Measurements from ENCODE around the gene INPP5D. TPM values are rescaled to one million over a fixed set of nuclear protein-coding genes. Genes with fewer than 3 reads are reported as not detected.

Gene INPP5D
- total RNA-seq, 1 experiment from 2014 or later = 17.2 TPM

DNA sequence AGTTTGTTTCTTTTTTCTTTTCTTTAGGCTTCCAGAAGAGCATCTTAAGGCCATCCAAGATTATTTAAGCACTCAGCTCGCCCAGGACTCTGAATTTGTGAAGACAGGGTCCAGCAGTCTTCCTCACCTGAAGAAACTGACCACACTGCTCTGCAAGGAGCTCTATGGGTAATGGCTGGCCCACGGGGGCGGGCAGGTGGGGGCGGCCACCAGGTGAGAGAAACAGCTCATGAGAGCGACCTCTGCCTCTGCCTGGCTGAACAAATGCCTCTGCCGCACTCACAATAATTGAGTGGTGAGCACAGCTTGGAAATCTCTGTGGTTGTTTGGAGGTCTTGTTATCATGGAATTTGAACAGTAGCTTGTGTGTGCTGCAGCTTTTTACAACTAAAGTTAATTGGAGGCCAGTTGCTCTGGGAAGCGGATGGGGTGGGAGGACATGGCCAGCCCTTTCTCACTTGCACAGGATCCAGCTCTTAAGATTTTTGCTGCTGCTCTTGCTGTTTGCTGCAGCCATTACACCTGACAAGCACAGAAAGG, 70.4 kb downstream of the INPP5D start:
- ChIA-PET POLR2A (no interaction called here), CTCF (interaction anchor here (0.8 to 2.9 kb wide), 10 partner anchors 8 to 287 kb away, joined by 3 to 25 read pairs (median 4); partner anchors contain the start of gene ATG16L1)
- peaks cover 26% of the 10 kb centered on the region for H3K4me1 Mint-ChIP-seq
- peak overlapping the region; percentile 74 for H3K27ac Mint-ChIP-seq
- peaks cover under 1% of the 10 kb centered on the region; the same call in 1 of the 2 replicates for H3K36me3 Mint-ChIP-seq
- no peak for DNase-seq (ENCODE audit: low spot score)
- peaks cover under 1% of the 10 kb centered on the region; the same call in 1 of the 2 replicates for H3K9me3 Mint-ChIP-seq
- no peak overlapping the region for H3K4me3 Mint-ChIP-seq
- no peak for TF ChIP-seq USF2 (CRISPR knock-in tag; IDR thresholded peaks at IDR 0.05)
- TF ChIP-seq ZBTB43 (CRISPR knock-in tag; IDR thresholded peaks at IDR 0.05) = no peak
- no peak for TF ChIP-seq NFATC4 (CRISPR knock-in tag; IDR thresholded peaks at IDR 0.05)
- TF ChIP-seq ZNF416 (CRISPR knock-in tag; IDR thresholded peaks at IDR 0.05) = no peak
- TF ChIP-seq ZNF425 (CRISPR knock-in tag; conservative IDR thresholded peaks at IDR 0.05) = no peak
- no peak for TF ChIP-seq SMAD3 (CRISPR knock-in tag; IDR thresholded peaks at IDR 0.05; ENCODE audit: borderline replicate concordance)
- no peak for TF ChIP-seq ETV6 (CRISPR knock-in tag; IDR thresholded peaks at IDR 0.05)
- TF ChIP-seq MLX (CRISPR knock-in tag; IDR thresholded peaks at IDR 0.05) = no peak
- no peak for TF ChIP-seq E2F4 (CRISPR knock-in tag; IDR thresholded peaks at IDR 0.05; ENCODE audit: borderline replicate concordance, low read depth)
- no peak for TF ChIP-seq GABPB1 (CRISPR knock-in tag; IDR thresholded peaks at IDR 0.05)
- TF ChIP-seq RELA (CRISPR knock-in tag; IDR thresholded peaks at IDR 0.05; ENCODE audit: borderline replicate concordance) = no peak
- no peak for TF ChIP-seq ZNF671 (CRISPR knock-in tag; IDR thresholded peaks at IDR 0.05)
- TF ChIP-seq ZBTB21 (CRISPR knock-in tag; IDR thresholded peaks at IDR 0.05; ENCODE audit: borderline replicate concordance) = no peak
- no peak for TF ChIP-seq JUN (CRISPR knock-in tag; IDR thresholded peaks at IDR 0.05)
- no peak for ATAC-seq
- H3K27me3 Mint-ChIP-seq (ENCODE audit: low read depth) = no peaks in the 10 kb centered on the region

- ChIA-PET CTCF (no interaction called here), POLR2A (no interaction called here)
- DNase-seq (ENCODE audit: low spot score) (no peak), ATAC-seq (no peak)
- Mint-ChIP-seq H3K27ac (peak overlapping the region; percentile 50), H3K9me3 (peaks cover 10% of the 10 kb centered on the region), H3K4me1 (peaks cover 33% of the 10 kb centered on the region), H3K36me3 (peaks cover 16% of the 10 kb centered on the region), H3K27me3 (ENCODE audit: low read depth) (no peaks in the 10 kb centered on the region), H3K4me3 (no peak overlapping the region)
- no peak for TF ChIP-seq ZNF416 (CRISPR knock-in tag; IDR thresholded peaks at IDR 0.05)
- no peak for TF ChIP-seq ZNF263 (CRISPR knock-in tag; IDR thresholded peaks at IDR 0.05; ENCODE audit: low read depth)
- no peak for TF ChIP-seq PRDM15 (CRISPR knock-in tag; IDR thresholded peaks at IDR 0.05)
These were observed 72.0 kb downstream of the INPP5D start for GRCh38 chr2:233131936-233132720.

All from WTC11 (cell line).